ENCODE measurements around the gene ZBTB7C. TPM values are rescaled to one million over a fixed set of nuclear protein-coding genes. Genes with fewer than 3 reads are reported as not detected.

The ZBTB7C gene
- total and polyA plus RNA-seq, 2 of the 8 experiments (the other 6 are each of a cell fraction or from before 2014, with no cell fraction given): 0.15 to 0.45 TPM

DNA sequence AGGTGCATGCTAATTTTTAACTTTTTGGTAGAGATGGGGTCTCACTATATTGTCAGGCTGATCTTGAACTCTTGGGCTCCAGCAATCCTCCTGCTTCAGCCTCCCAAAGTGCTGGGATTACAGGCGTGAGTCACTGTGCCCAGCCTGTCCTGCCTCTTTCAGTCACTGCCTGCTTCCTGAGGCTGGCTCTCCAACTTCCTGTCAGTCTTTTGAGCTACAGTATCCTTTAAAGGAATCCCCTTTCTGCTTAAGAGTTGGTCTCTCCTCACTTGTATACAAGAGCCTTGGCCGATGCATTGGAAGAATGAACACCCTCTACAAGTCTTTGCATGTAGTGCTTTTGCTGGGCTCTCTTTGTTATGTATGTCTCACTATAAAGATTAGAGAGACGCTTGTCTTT is 390.3 kb downstream of the ZBTB7C start:
- Histone ChIP-seq H4K91ac (replicated peaks; ENCODE audit: insufficient read length, low read length) (no peak overlapping the region), H3K4me1 (replicated peaks in 1 of 4; ENCODE audit: control insufficient read depth in 3 of 4, insufficient read depth in 4 of 4, low read length in 3 of 4) (peaks cover 0 to 7% (median 0%) of the 10 kb centered on the region in 4 experiments; a peak in 2 of 7 replicates), H2BK20ac (ENCODE audit: low read length) (no peak overlapping the region), H2AK5ac (ENCODE audit: low read depth, low read length) (no peak overlapping the region), H3K36me3 (ENCODE audit: control insufficient read depth in 2 of 4, insufficient read depth in 4 of 4, low read length in 3 of 4) (no peaks in the 10 kb centered on the region), H3K27ac (ENCODE audit: low read depth, low read length) (no peak overlapping the region), H3K4me3 (ENCODE audit: extremely low read depth in 1 of 4, insufficient read depth in 2 of 4, low read depth in 3 of 4, low read length in 4 of 4) (no peak overlapping the region), H3K79me1 (ENCODE audit: low read depth, low read length) (no peaks in the 10 kb centered on the region), H3K9ac (replicated peaks in 1 of 4; ENCODE audit: extremely low read depth in 1 of 4, low read depth in 3 of 4, low read length in 3 of 4) (no peak overlapping the region), H3K4ac (replicated peaks; ENCODE audit: insufficient read length, low read depth, low read length) (no peak overlapping the region), H2AFZ (ENCODE audit: low read length) (no peak overlapping the region), H3K14ac (ENCODE audit: insufficient read length) (no peak overlapping the region), H3K56ac (replicated peaks; ENCODE audit: insufficient read length, low read depth, low read length) (no peak overlapping the region), H3K23ac (ENCODE audit: insufficient read length) (no peak overlapping the region), H3K27me3 (replicated peaks in 1 of 4; ENCODE audit: control insufficient read depth in 3 of 4, extremely low read depth in 1 of 4, insufficient read depth in 3 of 4, low read length in 3 of 4) (no peaks in the 10 kb centered on the region), H2BK15ac (ENCODE audit: low read length) (no peak overlapping the region), H3K4me2 (ENCODE audit: insufficient read depth in 1 of 2, low read depth in 2 of 2, low read length in 2 of 2) (no peak overlapping the region), H3K18ac (ENCODE audit: extremely low read depth, low read length) (no peak overlapping the region; the same call in 1 of the 2 replicates), H2BK5ac (ENCODE audit: low read depth, low read length) (no peak overlapping the region), H4K20me1 (replicated peaks in 1 of 2; ENCODE audit: control insufficient read depth in 1 of 2, insufficient read depth in 2 of 2, low read length in 2 of 2) (no peaks in the 10 kb centered on the region), H3K79me2 (ENCODE audit: control insufficient read depth in 1 of 2, insufficient read depth in 2 of 2, low read length in 2 of 2) (no peaks in the 10 kb centered on the region), H3K9me3 (ENCODE audit: insufficient read depth in 2 of 2, low read depth in 1 of 2, low read length in 1 of 2) (no peaks in the 10 kb centered on the region), H2BK120ac (replicated peaks; ENCODE audit: low read depth, low read length) (no peak overlapping the region), H2BK12ac (ENCODE audit: low read depth, low read length) (no peak overlapping the region), H4K5ac (ENCODE audit: insufficient read length, low read depth, low read length) (no peak overlapping the region), H4K8ac (ENCODE audit: extremely low read depth, insufficient read depth, low read length) (no peak overlapping the region), H3K23me2 (ENCODE audit: low read depth, low read length) (no peaks in the 10 kb centered on the region; the same call in 1 of the 2 replicates)
- CTCF ChIA-PET (ENCODE audit: partially characterized antibody): interaction anchor here (1.7 to 3.8 kb wide), 3 partner anchors 11 to 246 kb away, joined by 7 to 16 read pairs (median 9); no protein-coding TSS in a partner anchor
- FAIRE-seq (no peak), DNase-seq (ENCODE audit: low read depth in 1 of 2, low spot score in 2 of 2) (no peak)
- POLR2A ChIA-PET (ENCODE audit: partially characterized antibody): no interaction called here
- 97% methylated on average over 3 of the region's 3 CpGs; no CpG with 5 or more reads in 1 of the 2 experiments for WGBS, 2 experiments (ENCODE audit: extremely low coverage in 1 of 2, insufficient coverage in 1 of 2, insufficient read length in 1 of 2, insufficient replicate concordance in 2 of 2, low coverage in 1 of 2, low lambda C conversion rate in 2 of 2, missing lambda C conversion rate in 1 of 2)
- no peak for TF ChIP-seq CEBPB (IDR thresholded peaks at IDR 0.05; ENCODE audit: low read depth, low read length)
